ENCODE measurements around the gene ALG13. TPM values are rescaled to one million over a fixed set of nuclear protein-coding genes. Genes with fewer than 3 reads are reported as not detected.

The ALG13 gene
- total and polyA plus RNA-seq, 2 of the 8 experiments (the other 6 are each of a cell fraction or from before 2014, with no cell fraction given) = 44.3 to 93.6 TPM

GRCh38 chrX:111634823-111635729 is 45.9 kb upstream of the ALG13 start:
- Histone ChIP-seq H3K27ac (ENCODE audit: low read depth, low read length) (no peak overlapping the region), H2BK12ac (ENCODE audit: low read depth, low read length) (no peak overlapping the region), H3K14ac (ENCODE audit: insufficient read length) (no peak overlapping the region), H2BK5ac (ENCODE audit: low read depth, low read length) (no peak overlapping the region), H4K5ac (ENCODE audit: insufficient read length, low read depth, low read length) (no peak overlapping the region), H3K23ac (ENCODE audit: insufficient read length) (no peak overlapping the region), H3K36me3 (ENCODE audit: control insufficient read depth in 2 of 4, insufficient read depth in 4 of 4, low read length in 3 of 4) (no peaks in the 10 kb centered on the region), H3K9me3 (ENCODE audit: insufficient read depth in 2 of 2, low read depth in 1 of 2, low read length in 1 of 2) (no peaks in the 10 kb centered on the region), H2BK15ac (ENCODE audit: low read length) (no peak overlapping the region), H4K91ac (replicated peaks; ENCODE audit: insufficient read length, low read length) (no peak overlapping the region), H2BK120ac (replicated peaks; ENCODE audit: low read depth, low read length) (no peak overlapping the region), H3K4me1 (replicated peaks in 1 of 4; ENCODE audit: control insufficient read depth in 3 of 4, insufficient read depth in 4 of 4, low read length in 3 of 4) (no peaks in the 10 kb centered on the region), H2AK5ac (ENCODE audit: low read depth, low read length) (no peak overlapping the region), H3K4ac (replicated peaks; ENCODE audit: insufficient read length, low read depth, low read length) (no peak overlapping the region), H4K8ac (ENCODE audit: extremely low read depth, insufficient read depth, low read length) (no peak overlapping the region), H3K4me3 (ENCODE audit: extremely low read depth in 1 of 4, insufficient read depth in 2 of 4, low read depth in 3 of 4, low read length in 4 of 4) (no peak overlapping the region), H3K27me3 (replicated peaks in 1 of 4; ENCODE audit: control insufficient read depth in 3 of 4, extremely low read depth in 1 of 4, insufficient read depth in 3 of 4, low read length in 3 of 4) (no peaks in the 10 kb centered on the region), H3K23me2 (ENCODE audit: low read depth, low read length) (no peaks in the 10 kb centered on the region), H3K56ac (replicated peaks; ENCODE audit: insufficient read length, low read depth, low read length) (no peak overlapping the region), H3K79me1 (ENCODE audit: low read depth, low read length) (no peaks in the 10 kb centered on the region), H2AFZ (ENCODE audit: low read length) (no peak overlapping the region), H3K9ac (replicated peaks in 1 of 4; ENCODE audit: extremely low read depth in 1 of 4, low read depth in 3 of 4, low read length in 3 of 4) (no peak overlapping the region), H4K20me1 (replicated peaks in 1 of 2; ENCODE audit: control insufficient read depth in 1 of 2, insufficient read depth in 2 of 2, low read length in 2 of 2) (no peaks in the 10 kb centered on the region), H2BK20ac (ENCODE audit: low read length) (no peak overlapping the region), H3K79me2 (ENCODE audit: control insufficient read depth in 1 of 2, insufficient read depth in 2 of 2, low read length in 2 of 2) (no peaks in the 10 kb centered on the region), H3K18ac (ENCODE audit: extremely low read depth, low read length) (no peak overlapping the region), H3K4me2 (ENCODE audit: insufficient read depth in 1 of 2, low read depth in 2 of 2, low read length in 2 of 2) (no peak overlapping the region)
- POLR2A ChIA-PET (ENCODE audit: partially characterized antibody) = no interaction called here
- CTCF ChIA-PET (ENCODE audit: partially characterized antibody) = interaction anchor here (0.7 kb wide), 1 partner anchor 190 kb away, joined by 3 read pairs; no protein-coding TSS in a partner anchor
- DNase-seq (ENCODE audit: low read depth in 1 of 2, low spot score in 2 of 2) (no peak), FAIRE-seq (peak; percentile 65)
- WGBS, 2 experiments (ENCODE audit: extremely low coverage in 1 of 2, insufficient coverage in 1 of 2, insufficient read length in 1 of 2, insufficient replicate concordance in 2 of 2, low coverage in 1 of 2, low lambda C conversion rate in 2 of 2, missing lambda C conversion rate in 1 of 2) = 93% methylated on average over 1 of the region's 1 CpG; no CpG with 5 or more reads in 1 of the 2 experiments
- TF ChIP-seq SP2 (IDR thresholded peaks at IDR 0.05; ENCODE audit: low read length) = no peak
- TF ChIP-seq SIRT6 (IDR thresholded peaks at IDR 0.05; ENCODE audit: low read length) = no peak
- no peak for TF ChIP-seq POU5F1 (IDR thresholded peaks at IDR 0.05; ENCODE audit: low read depth, low read length)
- TF ChIP-seq RNF2 (IDR thresholded peaks at IDR 0.05; ENCODE audit: borderline replicate concordance, low read depth, low read length, missing control alignments, poor library complexity, severe bottlenecking) = no peak
- no peak for TF ChIP-seq MAX (IDR thresholded peaks at IDR 0.05)
- no peak for TF ChIP-seq ZNF274 (IDR thresholded peaks at IDR 0.05; ENCODE audit: borderline replicate concordance, extremely low read depth, low read length)
- TF ChIP-seq TCF12 (IDR thresholded peaks at IDR 0.05; ENCODE audit: low read depth, low read length) = no peak
- TF ChIP-seq BCL11A (IDR thresholded peaks at IDR 0.05; ENCODE audit: low read depth in 2 of 2, low read length in 2 of 2) = no peak
- TF ChIP-seq CBX5 (IDR thresholded peaks at IDR 0.05; ENCODE audit: low read depth, low read length) = no peak
- TF ChIP-seq SAP30 (IDR thresholded peaks at IDR 0.05; ENCODE audit: insufficient read depth, insufficient replicate concordance, low read length) = no peak
- TF ChIP-seq GABPA (IDR thresholded peaks at IDR 0.05; ENCODE audit: borderline replicate concordance, insufficient read depth, low read length) = no peak
- no peak for TF ChIP-seq NANOG (IDR thresholded peaks at IDR 0.05; ENCODE audit: insufficient read depth, low read depth, low read length, poor library complexity, severe bottlenecking)
